Measurements from ENCODE around the gene MISP3.
"Not testable (repeated sequence)": the region's sequence is repeated elsewhere in the genome, so short reads cannot be mapped to it uniquely, and the experiment has no call there.

The MISP3 gene

GRCh38 chr19:14072535-14073260 lies at the start of gene MISP3:
Gene MISP3, plus strand, starts transcription at chr19:14072786. Its CDS starts 524 bp downstream, at chr19:14073310.
- no peak for TF ChIP-seq EZH2phosphoT487 (IDR thresholded peaks at IDR 0.05; ENCODE audit: low read depth)
- no peak for TF ChIP-seq CTCF (IDR thresholded peaks at IDR 0.05; ENCODE audit: low read depth, low read length)
- no peaks in the 10 kb centered on the region for H3K27me3 ChIP-seq (ENCODE audit: low read depth, low read length)
- peak within 1 kb of the TSS; percentile 81 for H3K4me3 ChIP-seq (ENCODE audit: low read length)
- peak within 1 kb of the TSS; percentile 37 for H3K27ac ChIP-seq (ENCODE audit: low read length)
- no peaks in the 10 kb centered on the region for H4K20me1 ChIP-seq (ENCODE audit: insufficient read depth, low read length)
- peaks cover 17% of the 10 kb centered on the region for H3K4me1 ChIP-seq (ENCODE audit: low read length)
- peak within 1 kb of the TSS; percentile 89 for H2AFZ ChIP-seq (ENCODE audit: low read depth, low read length)
- no peaks in the 10 kb centered on the region for H3K9me3 ChIP-seq (ENCODE audit: insufficient read depth, low read length)
- no peaks in the 10 kb centered on the region for H3K36me3 ChIP-seq (replicated peaks; ENCODE audit: low read depth, low read length)
- peak within 1 kb of the TSS; percentile 91 for H3K4me2 ChIP-seq (ENCODE audit: low read length)
- H3K9ac ChIP-seq (ENCODE audit: low read length), result peak within 1 kb of the TSS; percentile 75
- no peaks in the 10 kb centered on the region for H3K79me2 ChIP-seq (ENCODE audit: low read length)

DNA sequence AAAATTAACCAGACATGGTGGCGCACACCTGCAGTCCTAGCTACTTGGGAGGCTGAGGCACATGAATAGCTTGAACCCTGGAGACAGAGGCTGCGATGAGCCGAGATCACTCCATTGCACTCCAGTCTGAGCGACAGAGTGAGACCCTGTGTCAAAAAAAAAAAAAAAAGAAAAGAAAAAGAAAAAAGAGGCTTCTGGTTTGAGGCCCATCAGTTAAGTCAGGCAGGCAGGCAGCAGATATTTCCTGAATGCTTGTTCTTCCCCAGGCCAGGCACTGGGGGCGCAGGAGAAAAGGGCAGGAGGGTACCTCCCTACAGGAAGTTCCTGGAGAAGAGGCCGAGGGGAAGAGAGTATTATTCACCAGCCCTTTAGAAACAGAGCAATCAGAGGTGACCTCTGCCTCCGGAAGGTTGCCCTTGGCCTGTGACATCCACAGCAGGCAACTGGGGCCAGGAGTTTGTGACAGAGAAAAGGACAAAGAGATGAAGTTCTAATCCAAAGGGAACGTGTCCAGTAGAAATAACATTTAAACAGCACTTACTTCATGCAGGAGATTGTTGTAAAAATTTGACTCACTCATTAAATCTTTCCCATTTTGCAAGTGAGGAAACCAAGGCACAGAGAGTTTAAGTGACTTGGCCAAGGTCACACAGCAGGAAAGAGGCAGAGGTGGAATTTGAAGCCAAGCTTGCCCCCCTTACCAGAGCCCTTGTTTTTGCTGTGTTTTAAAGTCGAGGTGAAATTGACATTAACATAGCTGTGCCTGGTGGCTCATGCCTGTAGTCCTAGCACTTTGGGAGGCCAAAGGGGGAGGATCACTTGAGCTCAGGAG lies 49.0 kb upstream of the MISP3 start:
- no peak overlapping the region for H3K27ac ChIP-seq (ENCODE audit: low read length)
- H3K4me2 ChIP-seq (ENCODE audit: low read length), result no peak overlapping the region
- no peaks in the 10 kb centered on the region for H3K36me3 ChIP-seq (replicated peaks; ENCODE audit: low read depth, low read length)
- no peak overlapping the region for H3K4me3 ChIP-seq (ENCODE audit: low read length)
- peak; percentile 11; the same call in 1 of the 2 replicates for TF ChIP-seq CTCF (IDR thresholded peaks at IDR 0.05; ENCODE audit: low read depth, low read length)
- TF ChIP-seq EZH2phosphoT487 (IDR thresholded peaks at IDR 0.05; ENCODE audit: low read depth), result no peak
- H3K9ac ChIP-seq (ENCODE audit: low read length), result no peak overlapping the region
- peaks cover 11% of the 10 kb centered on the region for H3K27me3 ChIP-seq (ENCODE audit: low read depth, low read length)
- no peaks in the 10 kb centered on the region for H3K79me2 ChIP-seq (ENCODE audit: low read length)
- no peak overlapping the region for H2AFZ ChIP-seq (ENCODE audit: low read depth, low read length)
- H3K4me1 ChIP-seq (ENCODE audit: low read length), result peaks cover 10% of the 10 kb centered on the region
- H4K20me1 ChIP-seq (ENCODE audit: insufficient read depth, low read length), result no peaks in the 10 kb centered on the region
- H3K9me3 ChIP-seq (ENCODE audit: insufficient read depth, low read length), result no peaks in the 10 kb centered on the region

DNA sequence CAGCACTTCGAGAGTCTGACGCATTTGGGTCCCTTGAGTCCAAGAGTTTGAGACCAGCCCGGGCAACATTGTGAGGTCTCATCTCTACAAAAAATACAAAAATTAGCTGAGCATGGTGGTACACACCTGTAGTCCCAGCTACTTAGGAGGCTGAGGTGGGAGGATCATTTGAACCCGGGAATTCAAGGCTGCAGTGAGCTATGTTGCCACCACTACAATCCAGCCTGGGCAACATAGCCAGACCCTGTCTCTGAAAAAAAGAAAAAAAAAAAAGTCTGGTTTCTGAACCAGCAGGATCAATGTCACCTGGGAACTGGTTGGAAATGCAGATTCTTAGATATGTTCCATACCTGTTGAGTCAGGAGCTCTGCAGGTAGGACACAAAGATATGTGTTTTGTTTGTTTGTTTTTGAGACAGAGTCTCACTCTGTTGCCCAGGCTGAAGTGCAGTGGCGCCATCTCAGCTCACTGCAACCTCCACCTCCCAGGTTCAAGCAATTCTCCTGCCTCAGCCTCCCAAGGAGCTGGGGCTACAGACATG lies 45.9 kb upstream of the MISP3 start:
- not testable (repeated sequence) for H3K27ac ChIP-seq (ENCODE audit: low read length); H2AFZ ChIP-seq (ENCODE audit: low read depth, low read length); H3K9me3 ChIP-seq (ENCODE audit: insufficient read depth, low read length); H3K79me2 ChIP-seq (ENCODE audit: low read length); H3K36me3 ChIP-seq (replicated peaks; ENCODE audit: low read depth, low read length); H3K4me2 ChIP-seq (ENCODE audit: low read length); H4K20me1 ChIP-seq (ENCODE audit: insufficient read depth, low read length); H3K4me3 ChIP-seq (ENCODE audit: low read length); H3K9ac ChIP-seq (ENCODE audit: low read length)
- Histone ChIP-seq H3K4me1 (ENCODE audit: low read length) (peaks cover 11% of the 10 kb centered on the region), H3K27me3 (ENCODE audit: low read depth, low read length) (peaks cover 36% of the 10 kb centered on the region)

- Histone ChIP-seq H3K9me3 (ENCODE audit: insufficient read depth, low read length) (no peaks in the 10 kb centered on the region), H3K4me1 (ENCODE audit: low read length) (peaks cover 13% of the 10 kb centered on the region), H3K79me2 (ENCODE audit: low read length) (no peaks in the 10 kb centered on the region), H3K4me2 (ENCODE audit: low read length) (no peak within 1 kb of the TSS), H3K4me3 (ENCODE audit: low read length) (no peak within 1 kb of the TSS), H3K36me3 (replicated peaks; ENCODE audit: low read depth, low read length) (no peaks in the 10 kb centered on the region), H4K20me1 (ENCODE audit: insufficient read depth, low read length) (no peaks in the 10 kb centered on the region), H3K27ac (ENCODE audit: low read length) (no peak within 1 kb of the TSS), H2AFZ (ENCODE audit: low read depth, low read length) (no peak within 1 kb of the TSS), H3K9ac (ENCODE audit: low read length) (no peak within 1 kb of the TSS), H3K27me3 (ENCODE audit: low read depth, low read length) (peaks cover 36% of the 10 kb centered on the region)
- TF ChIP-seq EZH2phosphoT487 (IDR thresholded peaks at IDR 0.05; ENCODE audit: low read depth) (no peak), CTCF (IDR thresholded peaks at IDR 0.05; ENCODE audit: low read depth, low read length) (no peak)
These were observed 44.6 kb upstream of the MISP3 start, which contains the start of gene RLN3 for GRCh38 chr19:14027856-14028450. Gene RLN3, plus strand, starts transcription at chr19:14028148. Its CDS starts 57 bp downstream, at chr19:14028205.

All from OCI-LY3 (cell line).